BLaER1 treated with 17β-estradiol and CSF1 and Interleukin-3, amounts not matched to agents 10 nM and 100 nM (cell line): ENCODE data around the gene PLD1.

Experiments
- H3K27ac ChIP-seq, 11 experiments: shearing (Covaris generic); formaldehyde crosslinking; 2 replicates each; pipeline ENCODE4 v1.8.1; 2022
- H3K27me3 ChIP-seq, 11 experiments: shearing (Covaris generic); formaldehyde crosslinking; 2 replicates each; pipeline ENCODE4 v1.8.1; 2022
- H3K36me3 ChIP-seq, 11 experiments: shearing (Covaris generic); formaldehyde crosslinking; 2 replicates each; pipeline ENCODE4 v1.8.1; 2022
- H3K4me1 ChIP-seq, 10 experiments: shearing (Covaris generic); formaldehyde crosslinking; 2 replicates each; pipeline ENCODE4 v1.8.1; 2022
- H3K4me2 ChIP-seq, 11 experiments: shearing (Covaris generic); formaldehyde crosslinking; 2 replicates each; pipeline ENCODE4 v1.8.1; 2022
- H3K4me3 ChIP-seq, 10 experiments: shearing (Covaris generic); formaldehyde crosslinking; 2 replicates each; pipeline ENCODE4 v1.8.1; 2022
- H3K9ac ChIP-seq, 11 experiments: shearing (Covaris generic); formaldehyde crosslinking; 2 replicates each; pipeline ENCODE4 v1.8.1; 2022
- H3K9me3 ChIP-seq, 11 experiments: shearing (Covaris generic); formaldehyde crosslinking; replicated peaks in 1 of 11; 2 replicates each; pipeline ENCODE4 v1.8.1; 2022
- H4K20me1 ChIP-seq, 11 experiments: shearing (Covaris generic); formaldehyde crosslinking; 2 replicates each; pipeline ENCODE4 v1.8.1; 2022
- Cebpa-rat ChIP-seq, 11 experiments: shearing (Covaris generic); IDR thresholded peaks; 2 replicates each; pipeline ENCODE4 v1.8.1; 2022

Gene PLD1

DNA sequence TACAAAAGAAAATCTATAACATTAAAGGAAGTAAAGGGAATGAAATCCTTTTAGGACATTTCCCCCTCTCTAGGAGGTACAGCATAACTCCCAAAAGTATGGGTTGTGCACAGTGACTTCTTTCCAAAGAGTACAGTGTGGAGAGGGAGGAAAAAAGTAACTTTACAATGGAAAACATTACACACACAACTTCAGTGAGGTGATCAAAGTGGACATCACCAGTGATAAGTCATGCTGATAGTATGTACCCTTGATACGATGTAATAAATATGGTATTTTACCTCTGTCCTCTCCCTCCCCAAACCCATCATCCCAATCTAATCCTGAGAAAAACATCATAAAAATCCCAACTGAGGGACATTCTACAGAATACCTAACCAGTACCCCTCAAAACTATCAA, 10.8 kb downstream of the PLD1 start:
- no peak for TF ChIP-seq Cebpa-rat (IDR thresholded peaks at IDR 0.05)
- H3K27ac ChIP-seq = no peak overlapping the region
- H4K20me1 ChIP-seq = peaks cover 0 to 39% (median 0%) of the 10 kb centered on the region in 11 experiments; a peak in 2 of 22 replicates
- H3K27me3 ChIP-seq = no peaks in the 10 kb centered on the region
- H3K9ac ChIP-seq = no peak overlapping the region
- H3K36me3 ChIP-seq = 0 out of 22 replicates have a peak, but pooled peaks cover 0 to 4% (median 0%) of the 10 kb centered on the region in 11 experiments
- no peak overlapping the region for H3K4me3 ChIP-seq
- H3K4me1 ChIP-seq = peaks cover 12 to 40% (median 24%) of the 10 kb centered on the region in 10 experiments
- no peak overlapping the region for H3K4me2 ChIP-seq
- peaks cover 0 to 6% (median 0%) of the 10 kb centered on the region in 11 experiments; a peak in 1 of 22 replicates for H3K9me3 ChIP-seq

DNA sequence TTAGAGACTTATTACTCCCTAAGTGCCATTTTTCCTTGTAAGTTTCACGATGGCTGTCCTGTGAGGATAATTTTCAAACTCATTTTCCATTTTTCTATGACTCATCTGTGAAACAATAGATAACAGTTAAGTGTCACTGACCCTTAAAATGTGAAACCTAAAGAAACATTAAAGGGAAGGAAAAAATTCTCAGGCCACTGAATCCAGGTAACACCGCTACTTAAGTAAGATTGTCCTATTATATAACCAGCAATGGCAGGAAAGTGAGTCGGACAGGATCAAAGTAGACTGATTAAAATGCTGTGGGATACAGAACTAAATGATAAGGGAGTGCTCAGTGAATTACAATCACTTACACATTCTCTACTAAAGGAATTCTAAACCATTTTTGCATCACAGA, 12.4 kb downstream of the PLD1 start:
- Histone ChIP-seq H3K9me3 (peaks cover 0 to 6% (median 0%) of the 10 kb centered on the region in 11 experiments; a peak in 1 of 22 replicates), H3K4me1 (peaks cover 13 to 41% (median 25%) of the 10 kb centered on the region in 10 experiments), H3K27ac (no peak overlapping the region), H4K20me1 (peaks cover 0 to 29% (median 0%) of the 10 kb centered on the region in 11 experiments; a peak in 2 of 22 replicates), H3K4me3 (no peak overlapping the region), H3K4me2 (peak overlapping the region; percentile 9 to 80 (median 65); a peak in 20 of 22 replicates), H3K36me3 (0 out of 22 replicates have a peak, but pooled peaks cover 0 to 8% (median 0%) of the 10 kb centered on the region in 11 experiments), H3K9ac (no peak overlapping the region), H3K27me3 (no peaks in the 10 kb centered on the region)
- TF ChIP-seq Cebpa-rat (IDR thresholded peaks at IDR 0.05) = no peak

DNA sequence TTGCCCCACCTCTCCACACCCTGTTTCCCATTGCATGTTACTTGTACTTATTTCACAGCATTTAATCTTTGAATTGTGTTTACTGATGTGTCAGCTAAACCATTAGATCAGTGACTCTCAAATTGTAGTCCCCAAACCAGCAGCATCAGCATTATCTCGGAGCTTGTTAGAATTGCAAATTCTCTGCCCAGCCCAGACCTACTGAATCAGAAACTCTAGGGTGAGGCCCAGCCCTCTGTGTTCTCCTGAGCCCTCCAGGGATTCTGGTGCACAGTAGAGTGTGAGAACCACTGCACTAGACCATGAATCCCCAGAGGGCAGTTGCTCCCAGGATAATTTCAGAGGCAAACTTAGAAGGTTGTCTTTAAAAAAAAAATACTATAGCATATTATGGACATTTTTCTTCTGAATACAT, 13.0 kb downstream of the PLD1 start:
- Histone ChIP-seq H3K27me3 (no peaks in the 10 kb centered on the region), H3K9me3 (peaks cover 0 to 6% (median 0%) of the 10 kb centered on the region in 11 experiments; a peak in 1 of 22 replicates), H3K4me1 (peaks cover 17 to 47% (median 30%) of the 10 kb centered on the region in 10 experiments), H3K36me3 (0 out of 22 replicates have a peak, but pooled peaks cover 0 to 8% (median 0%) of the 10 kb centered on the region in 11 experiments), H4K20me1 (peaks cover 0 to 23% (median 0%) of the 10 kb centered on the region in 11 experiments; a peak in 2 of 22 replicates), H3K27ac (no peak overlapping the region), H3K4me3 (no peak overlapping the region), H3K9ac (no peak overlapping the region), H3K4me2 (peak overlapping the region; percentile 47 to 80 (median 65))
- TF ChIP-seq Cebpa-rat (IDR thresholded peaks at IDR 0.05) = no peak

GRCh38 chr3:171796625-171797264, 13.5 kb downstream of the PLD1 start:
- no peak overlapping the region for H3K9ac ChIP-seq
- H3K27me3 ChIP-seq = no peaks in the 10 kb centered on the region

GRCh38 chr3:171792531-171792930, 17.8 kb downstream of the PLD1 start:
- Histone ChIP-seq H3K36me3 (peaks cover 0 to 8% (median 0%) of the 10 kb centered on the region in 11 experiments; a peak in 1 of 22 replicates), H3K4me3 (no peak overlapping the region), H3K9me3 (peaks cover 0 to 5% (median 0%) of the 10 kb centered on the region in 11 experiments; a peak in 5 of 22 replicates), H3K27me3 (no peaks in the 10 kb centered on the region), H3K4me1 (peaks cover 54 to 71% (median 63%) of the 10 kb centered on the region in 10 experiments), H3K9ac (no peak overlapping the region), H4K20me1 (peaks cover 0 to 23% (median 0%) of the 10 kb centered on the region in 11 experiments; a peak in 2 of 22 replicates), H3K4me2 (peak overlapping the region in 8 of 11 experiments; percentile 5 to 81 (median 60); a peak in 11 of 22 replicates), H3K27ac (no peak overlapping the region; a peak in 1 of 22 replicates)
- TF ChIP-seq Cebpa-rat (IDR thresholded peaks at IDR 0.05) = no peak

More at GRCh38 chr3:171796625-171797264, 13.5 kb downstream of the PLD1 start:
- Histone ChIP-seq H3K9me3 (peaks cover 0 to 6% (median 0%) of the 10 kb centered on the region in 11 experiments; a peak in 1 of 22 replicates), H3K4me1 (peaks cover 23 to 52% (median 34%) of the 10 kb centered on the region in 10 experiments), H3K4me2 (peak overlapping the region; percentile 47 to 80 (median 65)), H3K27ac (no peak overlapping the region), H4K20me1 (peaks cover 0 to 23% (median 0%) of the 10 kb centered on the region in 11 experiments; a peak in 2 of 22 replicates), H3K4me3 (no peak overlapping the region), H3K36me3 (0 out of 22 replicates have a peak, but pooled peaks cover 0 to 8% (median 0%) of the 10 kb centered on the region in 11 experiments)
- TF ChIP-seq Cebpa-rat (IDR thresholded peaks at IDR 0.05) = no peak

GRCh38 chr3:171791692-171792076, 18.6 kb downstream of the PLD1 start:
- Histone ChIP-seq H3K36me3 (peaks cover 0 to 14% (median 0%) of the 10 kb centered on the region in 11 experiments; a peak in 3 of 22 replicates), H3K27me3 (no peaks in the 10 kb centered on the region), H3K4me2 (peak overlapping the region; percentile 0 to 81 (median 67); a peak in 16 of 22 replicates), H4K20me1 (peaks cover 0 to 18% (median 0%) of the 10 kb centered on the region in 11 experiments; a peak in 2 of 22 replicates), H3K27ac (peak overlapping the region in 2 of 11 experiments; percentile 3 to 73; a peak in 1 of 22 replicates), H3K4me1 (peaks cover 47 to 66% (median 57%) of the 10 kb centered on the region in 10 experiments), H3K4me3 (no peak overlapping the region), H3K9me3 (peaks cover 0 to 13% (median 8%) of the 10 kb centered on the region in 11 experiments; a peak in 16 of 22 replicates), H3K9ac (no peak overlapping the region)
- TF ChIP-seq Cebpa-rat (IDR thresholded peaks at IDR 0.05) = no peak

- Histone ChIP-seq H3K27ac (peak overlapping the region in 4 of 11 experiments; percentile 3 to 80 (median 75); a peak in 3 of 22 replicates), H3K9ac (no peak overlapping the region)
- TF ChIP-seq Cebpa-rat (IDR thresholded peaks at IDR 0.05) = no peak
These were observed 19.2 kb downstream of the PLD1 start for GRCh38 chr3:171790898-171791691.

DNA sequence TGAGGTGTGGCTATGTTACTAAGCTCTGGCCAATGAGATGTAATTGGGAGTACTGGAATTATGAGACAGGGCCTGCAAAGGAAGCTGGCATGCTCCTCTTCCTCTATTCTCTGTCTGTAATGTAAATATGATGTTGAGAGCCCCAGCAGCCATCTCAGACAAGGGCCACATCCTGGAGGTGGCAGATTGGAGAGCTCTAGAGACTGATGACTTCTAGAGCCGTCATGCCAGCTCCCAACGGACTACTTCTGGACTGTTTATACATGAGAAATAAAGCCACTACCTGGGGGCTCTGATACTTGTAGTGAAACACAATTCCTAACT, 19.7 kb downstream of the PLD1 start:
- peaks cover 47 to 63% (median 54%) of the 10 kb centered on the region in 10 experiments for H3K4me1 ChIP-seq
- H3K27me3 ChIP-seq = no peaks in the 10 kb centered on the region
- peak overlapping the region in 9 of 11 experiments; percentile 13 to 85 (median 70); a peak in 15 of 22 replicates for H3K4me2 ChIP-seq
- H3K9me3 ChIP-seq = peaks cover 0 to 18% (median 13%) of the 10 kb centered on the region in 11 experiments; a peak in 16 of 22 replicates
- peaks cover 0 to 14% (median 0%) of the 10 kb centered on the region in 11 experiments; a peak in 3 of 22 replicates for H3K36me3 ChIP-seq
- no peak overlapping the region for H3K4me3 ChIP-seq
- H4K20me1 ChIP-seq = peaks cover 0 to 18% (median 0%) of the 10 kb centered on the region in 11 experiments; a peak in 2 of 22 replicates
- peak overlapping the region in 4 of 11 experiments; percentile 73 to 80 (median 76); a peak in 5 of 22 replicates for H3K27ac ChIP-seq
- H3K9ac ChIP-seq = no peak overlapping the region
- TF ChIP-seq Cebpa-rat (IDR thresholded peaks at IDR 0.05) = no peak

More at GRCh38 chr3:171790898-171791691, 19.2 kb downstream of the PLD1 start:
- Histone ChIP-seq H3K36me3 (peaks cover 0 to 14% (median 0%) of the 10 kb centered on the region in 11 experiments; a peak in 3 of 22 replicates), H3K4me3 (no peak overlapping the region), H4K20me1 (peaks cover 0 to 18% (median 0%) of the 10 kb centered on the region in 11 experiments; a peak in 2 of 22 replicates), H3K9me3 (peaks cover 0 to 18% (median 10%) of the 10 kb centered on the region in 11 experiments; a peak in 16 of 22 replicates), H3K4me1 (peaks cover 47 to 63% (median 55%) of the 10 kb centered on the region in 10 experiments), H3K27me3 (no peaks in the 10 kb centered on the region), H3K4me2 (peak overlapping the region; percentile 19 to 85 (median 69); a peak in 19 of 22 replicates)
